IMR-90 (cell line): ENCODE results near the gene CSRP1.

Experiments
- CTCF ChIP-seq: conservative IDR thresholded peaks from 2 replicates; pipeline ENCODE4 v1.5.1; 2012; ENCODE audit warnings: mild to moderate bottlenecking, low read depth, low read length, improper control_type of control experiment
- ELK1 ChIP-seq: fragments of 150-350 bp; IDR thresholded peaks from 2 replicates; pipeline ENCODE4 v1.6.1; 2016; ENCODE audit warnings: low read depth, mild to moderate bottlenecking, low read length, moderate library complexity, borderline replicate concordance
- MXI1 ChIP-seq: IDR thresholded peaks from 2 replicates; pipeline ENCODE4 v1.6.1; 2012; ENCODE audit warnings: low read depth, mild to moderate bottlenecking, low read length, moderate library complexity, borderline replicate concordance
- NFE2L2 ChIP-seq: fragments of 150-350 bp; IDR thresholded peaks from 2 replicates; pipeline ENCODE4 v1.6.1; 2016; ENCODE audit warnings: low read depth, mild to moderate bottlenecking, low read length
- POLR2A ChIP-seq: IDR thresholded peaks from 2 replicates; pipeline ENCODE4 v1.6.1; 2012; ENCODE audit warnings: mild to moderate bottlenecking, low read depth, low read length
- RAD21 ChIP-seq: IDR thresholded peaks from 2 replicates; pipeline ENCODE4 v1.6.1; 2012; ENCODE audit warnings: low read length, improper control_type of control experiment
- USF2 ChIP-seq: fragments of 150-350 bp; IDR thresholded peaks from 2 replicates; pipeline ENCODE4 v1.6.1; 2017; ENCODE audit warnings: mild to moderate bottlenecking, antibody characterized with exemption, low read length, low read depth

GRCh38 chr1:201490708-201491131 lies 16.2 kb downstream of the CSRP1 start:
- TF ChIP-seq NFE2L2 (no peak), CTCF (no peak), POLR2A (no peak), RAD21 (no peak), MXI1 (no peak), USF2 (no peak), ELK1 (no peak)
